ENCODE data around the gene CHRDL1.
A peak's percentile ranks its signal among the peaks of the same experiment; 100 is the strongest.

Gene CHRDL1

DNA sequence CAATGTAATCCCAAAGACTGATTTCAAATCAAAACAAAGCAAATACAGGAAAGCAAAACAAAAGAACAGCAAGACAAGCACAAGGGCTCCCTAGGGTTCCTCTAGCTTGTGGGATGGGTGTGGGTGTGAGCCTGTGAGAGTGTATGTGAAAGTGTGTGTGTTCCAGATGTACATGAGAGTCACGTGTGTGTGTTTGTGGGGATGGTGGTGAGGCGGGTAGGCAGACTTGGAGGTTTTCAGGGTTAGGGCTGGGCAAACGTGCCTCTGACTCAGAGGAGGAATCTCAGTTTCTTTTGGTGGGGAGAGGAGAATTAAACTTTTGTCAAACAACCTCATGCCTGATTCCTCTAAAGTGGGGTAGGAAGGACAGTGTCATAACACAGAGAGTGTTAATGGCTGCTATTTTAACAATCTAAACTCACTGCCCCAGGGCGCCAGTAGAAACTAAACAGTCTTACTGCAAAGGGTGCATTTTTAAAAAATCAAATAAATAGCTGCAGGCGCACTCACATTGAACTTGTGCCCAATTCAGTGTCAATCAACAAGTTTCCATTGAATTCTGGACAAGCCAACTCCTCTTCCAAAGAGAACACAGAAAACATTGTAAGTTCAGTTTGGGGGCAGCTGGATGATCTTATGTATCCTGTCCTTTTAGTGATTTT, 51.8 kb downstream of the CHRDL1 start:
- DNase-seq (ENCODE audit: low read depth, low spot score), result no peak

DNA sequence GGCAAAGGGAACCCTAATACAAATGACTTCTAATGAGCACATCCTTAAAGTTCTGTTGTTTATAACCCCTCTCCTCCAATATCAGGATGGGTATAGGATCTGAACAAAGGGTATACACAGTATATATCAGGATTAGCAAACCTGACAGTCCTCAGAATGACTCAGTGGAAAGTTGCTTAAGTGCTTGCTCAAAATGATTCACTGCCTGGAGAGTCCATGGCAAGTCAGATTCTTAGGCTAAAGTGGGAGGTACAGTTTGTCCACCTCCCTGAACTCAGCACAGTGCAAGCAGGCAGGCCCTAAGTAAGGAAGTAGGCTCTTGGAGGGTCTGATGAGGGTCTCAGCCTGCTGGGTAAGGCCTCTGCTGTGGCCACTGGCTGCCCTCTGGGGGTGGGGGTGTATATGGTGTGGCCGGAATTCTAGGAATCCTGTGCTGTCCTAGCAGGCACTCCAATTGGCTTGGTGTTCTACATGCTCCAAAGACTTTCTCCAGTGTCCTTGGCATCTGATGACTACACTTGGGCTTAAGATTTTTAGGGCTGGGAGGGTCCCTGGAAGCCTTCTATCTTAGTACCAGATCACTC, 54.3 kb downstream of the CHRDL1 start:
- DNase-seq (ENCODE audit: low read depth, low spot score), result peak; percentile 78

DNA sequence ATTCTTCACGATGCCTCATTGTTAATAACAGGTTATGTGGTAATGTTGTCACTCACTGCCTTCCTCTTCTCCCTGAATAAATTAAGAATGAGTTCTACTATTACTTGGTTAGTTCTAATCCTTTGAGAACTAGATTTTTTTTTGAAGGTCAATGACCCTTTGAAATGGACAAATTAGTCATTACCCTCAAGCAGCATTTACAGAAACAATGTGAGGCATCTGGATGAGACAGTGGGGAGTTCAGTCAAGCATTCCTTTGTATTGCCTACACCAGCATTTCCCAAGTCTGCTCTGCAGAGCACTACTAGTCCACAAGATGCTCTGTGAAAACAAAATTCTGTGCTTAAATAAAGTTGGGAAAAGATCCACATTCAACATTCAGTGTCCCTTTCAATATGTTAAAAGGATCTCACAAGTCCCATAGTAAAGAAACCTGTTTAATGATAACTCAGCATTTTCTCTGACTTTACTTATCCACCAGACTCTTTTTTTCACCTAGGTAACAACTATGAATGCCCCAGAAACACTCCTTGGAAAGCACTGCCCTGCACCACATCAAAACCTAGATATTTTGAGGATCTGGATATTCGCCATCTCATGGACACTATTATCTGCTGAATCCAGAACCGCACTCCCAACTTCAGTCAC, 60.6 kb downstream of the CHRDL1 start:
- peak; percentile 39 for DNase-seq (ENCODE audit: low read depth, low spot score)

DNA sequence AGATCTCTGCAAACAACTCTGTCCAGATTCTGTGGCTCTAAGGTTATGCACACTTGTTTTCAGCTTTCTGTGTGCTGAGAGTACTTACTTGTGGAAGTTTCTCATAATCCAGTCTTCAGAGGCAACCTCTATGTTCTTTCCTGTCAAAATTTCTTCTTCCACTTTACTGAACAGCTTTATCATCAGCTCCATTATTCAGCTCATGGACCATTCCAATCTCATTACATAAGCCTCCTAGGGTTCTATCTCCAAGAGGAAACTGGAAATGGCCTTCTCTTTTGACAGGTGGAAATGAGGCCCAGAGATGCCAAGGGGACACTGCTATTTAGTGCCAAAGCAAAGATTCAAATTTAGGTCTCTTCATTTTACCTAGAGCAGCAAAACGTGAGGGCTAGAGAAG, 61.3 kb downstream of the CHRDL1 start:
- no peak for DNase-seq (ENCODE audit: low read depth, low spot score)

DNA sequence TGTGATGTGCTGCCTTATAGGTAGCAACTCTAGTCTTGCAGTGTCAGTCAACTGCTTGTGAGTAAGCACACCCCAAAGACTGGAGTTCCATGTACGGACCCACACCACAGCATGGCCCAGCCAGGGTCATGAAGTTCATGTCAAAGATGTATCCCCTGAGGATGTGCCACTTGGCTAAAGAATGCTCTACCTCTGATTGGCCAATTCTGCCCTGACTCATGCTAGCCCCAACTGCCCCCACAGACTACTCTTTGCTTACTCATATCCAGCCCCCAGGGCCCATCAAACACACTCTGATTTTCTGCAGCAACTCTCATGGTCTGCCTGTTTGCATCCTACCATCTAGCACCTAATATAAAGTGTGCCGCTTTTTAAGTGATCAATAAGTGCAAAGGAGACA, 62.5 kb downstream of the CHRDL1 start:
- DNase-seq (ENCODE audit: low read depth, low spot score), result no peak

DNA sequence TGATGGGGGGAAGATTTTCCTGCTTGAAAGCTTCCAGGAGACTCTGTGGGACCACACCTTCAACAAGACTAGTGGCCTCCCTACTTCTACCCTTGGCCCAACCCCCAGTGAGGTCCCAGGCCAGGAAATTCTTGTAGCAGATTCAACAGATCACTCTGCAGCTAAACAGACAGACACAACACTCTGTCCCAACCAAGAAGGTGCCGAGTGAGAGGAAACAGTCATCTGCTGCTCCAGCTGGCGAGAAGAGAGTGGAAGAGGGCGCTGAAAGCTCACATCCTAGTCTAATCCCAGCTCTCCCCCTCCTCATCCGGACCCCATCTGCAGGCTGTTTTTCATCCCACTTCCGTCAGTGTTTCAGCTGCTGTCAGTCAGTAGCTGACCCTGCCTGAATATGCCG, 63.4 kb downstream of the CHRDL1 start:
- peak; percentile 59 for DNase-seq (ENCODE audit: low read depth, low spot score)

DNA sequence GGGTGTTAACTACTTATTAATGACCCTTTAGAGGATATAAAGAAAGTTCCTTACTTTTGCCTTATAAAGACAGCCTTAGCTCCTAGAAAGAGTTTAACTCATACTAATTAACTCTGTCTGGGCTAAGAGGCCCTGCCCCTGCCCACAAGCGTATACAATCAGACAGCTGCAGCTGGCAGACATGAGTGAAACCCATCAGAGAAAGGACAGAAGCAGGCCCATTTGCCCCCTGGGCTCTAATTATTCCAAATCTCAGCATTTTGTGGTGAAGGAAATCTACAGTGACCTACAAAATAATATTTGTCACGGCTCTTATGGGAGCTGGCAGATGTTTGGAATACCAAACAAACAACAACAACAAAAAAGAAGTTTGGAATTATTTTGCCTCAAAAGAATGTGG, 71.8 kb downstream of the CHRDL1 start:
- DNase-seq (ENCODE audit: low read depth, low spot score), result no peak

DNA sequence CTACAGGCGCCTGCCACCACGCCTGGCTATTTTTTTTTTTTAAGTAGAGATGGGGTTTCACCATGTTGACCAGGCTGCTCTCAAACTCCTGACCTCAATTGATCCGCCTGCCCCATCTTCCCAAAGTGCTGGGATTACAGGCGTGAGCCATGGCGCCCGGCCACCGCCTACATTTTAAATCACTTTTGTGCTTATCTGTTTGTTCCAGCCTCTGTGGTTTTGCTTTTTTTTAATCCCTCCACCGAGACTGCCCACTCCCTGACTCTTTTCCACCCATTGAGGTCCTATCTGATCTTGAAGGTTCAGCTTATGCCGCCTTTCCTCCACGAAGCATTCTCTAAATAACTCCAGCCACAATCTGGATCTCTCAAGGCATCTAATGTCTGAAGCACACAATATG, 73.5 kb downstream of the CHRDL1 start:
- DNase-seq (ENCODE audit: low read depth, low spot score), result no peak

DNA sequence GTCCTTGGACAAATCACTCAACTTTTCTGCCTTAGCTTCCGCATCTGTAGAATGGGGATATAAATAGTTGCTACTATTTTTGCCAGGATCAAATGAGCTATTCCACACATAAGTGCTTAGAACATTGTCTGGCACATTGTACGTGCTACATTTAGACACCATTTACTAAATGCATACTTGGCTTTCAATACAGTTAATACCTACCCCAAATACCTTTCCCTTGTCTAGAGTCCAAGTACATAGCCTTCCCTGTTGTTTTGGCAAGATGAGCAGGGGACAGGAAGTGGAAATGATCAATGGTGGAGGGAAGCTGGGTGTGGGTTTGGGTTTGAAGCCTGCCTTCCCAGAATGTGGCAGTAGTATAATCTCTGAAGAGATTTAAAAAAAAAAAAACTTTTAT, 82.0 kb downstream of the CHRDL1 start:
- no peak for DNase-seq (ENCODE audit: low read depth, low spot score)

DNA sequence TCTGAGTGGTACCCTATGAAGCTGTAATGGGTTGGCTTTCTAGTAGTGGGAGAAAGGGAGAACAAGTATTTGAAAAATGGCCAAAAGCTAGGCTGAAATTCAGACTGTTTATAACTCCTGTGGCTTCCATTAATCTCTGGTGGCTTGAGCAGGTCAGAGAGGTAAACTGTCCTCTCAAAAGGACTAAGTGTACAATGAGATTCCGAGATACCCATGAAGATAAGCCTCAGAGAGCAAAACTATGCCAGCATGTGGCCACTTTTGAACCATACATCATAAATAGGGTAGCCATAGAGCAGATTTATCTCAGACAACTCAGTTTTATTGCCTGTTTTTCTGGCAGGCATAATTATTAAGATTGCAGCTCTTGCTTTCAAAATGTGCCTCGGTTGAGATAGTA, 89.2 kb downstream of the CHRDL1 start:
- DNase-seq (ENCODE audit: low read depth, low spot score), result no peak

DNA sequence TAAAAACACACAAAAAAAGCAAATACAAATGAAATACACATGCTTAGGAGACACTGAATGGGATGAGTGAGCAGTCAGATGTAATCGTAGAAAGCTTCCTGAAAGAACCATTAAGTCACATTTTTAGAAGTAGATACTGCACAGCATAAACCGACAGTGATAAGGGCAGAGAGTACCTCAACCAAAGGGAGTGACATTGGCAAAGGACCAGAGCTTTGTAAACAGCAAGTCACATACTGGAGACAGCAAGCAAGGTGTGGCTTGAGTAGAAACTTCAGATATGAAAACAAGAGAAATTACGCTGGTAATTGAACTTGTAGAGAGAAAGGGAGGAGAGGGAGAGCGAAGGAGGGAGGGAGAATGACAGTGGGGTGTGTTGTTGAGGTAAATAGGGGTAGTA, 92.0 kb downstream of the CHRDL1 start:
- no peak for DNase-seq (ENCODE audit: low read depth, low spot score)

DNA sequence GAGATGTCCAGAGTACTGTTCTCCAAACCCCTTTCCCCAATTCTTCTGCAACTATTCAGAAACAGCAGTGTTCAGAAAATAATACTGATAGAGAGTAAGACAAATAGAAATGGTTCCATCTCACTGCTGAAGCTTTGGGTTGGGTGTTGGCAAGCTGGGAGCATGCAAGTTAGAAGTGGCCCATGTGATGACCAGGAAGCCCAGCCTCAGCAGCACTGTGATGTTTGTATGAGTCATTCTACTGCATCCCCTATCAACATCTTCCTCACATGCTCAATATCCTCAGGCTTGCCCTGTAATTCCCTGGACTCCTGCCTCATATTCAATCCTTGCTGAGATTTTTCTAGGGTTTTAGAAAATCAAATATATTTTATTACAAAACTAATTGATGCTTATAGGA, 96.5 kb downstream of the CHRDL1 start:
- DNase-seq (ENCODE audit: low read depth, low spot score), result no peak

DNA sequence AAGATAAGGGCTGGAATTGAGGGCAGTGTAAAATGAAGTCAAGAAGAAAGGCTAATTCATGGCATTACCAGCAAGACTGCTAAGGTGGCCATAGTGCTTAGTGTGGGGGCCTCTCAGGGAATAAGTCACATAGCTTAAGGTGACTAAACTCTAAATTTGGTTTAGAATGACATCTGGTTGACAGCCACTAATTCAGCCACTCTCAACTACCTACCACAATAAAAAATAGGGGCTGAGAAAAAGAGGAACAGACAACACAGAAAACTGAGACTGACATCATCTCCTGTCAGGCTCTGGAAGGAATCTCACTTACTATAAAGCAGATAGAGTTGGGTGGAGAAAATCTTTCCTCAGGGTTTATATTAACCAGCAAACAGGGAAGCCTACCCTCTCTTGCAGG, 96.9 kb downstream of the CHRDL1 start:
- DNase-seq (ENCODE audit: low read depth, low spot score), result no peak

DNA sequence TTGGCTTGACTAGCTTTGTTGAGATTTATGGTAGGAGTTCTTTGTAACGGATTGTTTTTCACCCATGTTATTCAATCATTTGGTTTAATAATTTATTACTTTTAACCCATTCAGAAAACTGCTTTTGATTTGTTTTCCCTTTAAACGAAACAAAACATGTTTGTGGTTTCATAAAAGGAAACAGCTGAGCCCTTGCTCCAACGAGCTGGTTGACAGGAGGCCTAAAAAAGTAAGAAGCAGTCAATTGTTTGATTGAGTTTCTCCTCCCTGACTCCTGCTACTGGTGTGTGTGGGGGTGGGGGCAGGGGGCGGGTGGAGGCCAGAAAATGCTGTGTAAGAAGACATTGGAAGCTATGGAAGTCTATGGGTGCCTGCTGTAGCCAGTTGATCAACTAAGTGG, 102.8 kb downstream of the CHRDL1 start:
- DNase-seq (ENCODE audit: low read depth, low spot score), result no peak

DNA sequence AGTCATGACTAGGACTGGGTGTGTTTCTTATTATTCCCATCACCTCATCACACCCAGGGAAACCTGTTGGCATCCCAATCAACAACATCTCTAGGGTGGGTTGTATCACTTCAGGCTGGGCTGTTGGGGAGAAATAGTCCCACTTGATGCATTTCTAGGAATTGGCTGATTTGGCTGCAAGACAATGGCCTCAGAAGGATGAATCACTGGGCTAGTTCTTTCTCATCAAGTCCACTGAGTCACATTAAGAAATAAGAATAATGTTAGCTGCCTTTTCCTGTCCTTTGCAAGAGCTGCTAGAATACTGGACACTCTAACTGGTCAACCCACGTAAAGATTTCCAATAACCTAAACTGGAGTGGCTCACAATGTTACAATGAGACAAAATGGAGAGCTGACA, 104.2 kb downstream of the CHRDL1 start:
- no peak for DNase-seq (ENCODE audit: low read depth, low spot score)

DNA sequence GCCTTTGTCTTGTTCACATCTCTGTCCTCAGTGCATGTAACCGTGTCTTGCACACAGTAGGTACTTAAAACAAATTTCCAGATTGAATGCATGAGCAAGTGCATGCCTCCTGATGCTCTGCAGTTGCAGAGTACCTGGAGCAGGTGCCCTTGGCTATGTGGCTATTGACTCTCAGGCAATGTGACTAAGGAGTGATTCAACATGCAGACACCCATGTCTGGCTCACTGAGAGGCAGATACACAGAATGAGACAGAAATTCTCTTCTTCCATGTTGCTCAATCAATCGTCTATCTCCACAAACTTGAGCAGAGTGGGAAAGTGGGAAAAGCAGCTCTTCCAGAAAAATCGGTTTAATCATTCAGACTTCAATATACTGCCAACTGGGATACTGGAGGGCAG, 111.0 kb downstream of the CHRDL1 start:
- DNase-seq (ENCODE audit: low read depth, low spot score), result no peak

DNA sequence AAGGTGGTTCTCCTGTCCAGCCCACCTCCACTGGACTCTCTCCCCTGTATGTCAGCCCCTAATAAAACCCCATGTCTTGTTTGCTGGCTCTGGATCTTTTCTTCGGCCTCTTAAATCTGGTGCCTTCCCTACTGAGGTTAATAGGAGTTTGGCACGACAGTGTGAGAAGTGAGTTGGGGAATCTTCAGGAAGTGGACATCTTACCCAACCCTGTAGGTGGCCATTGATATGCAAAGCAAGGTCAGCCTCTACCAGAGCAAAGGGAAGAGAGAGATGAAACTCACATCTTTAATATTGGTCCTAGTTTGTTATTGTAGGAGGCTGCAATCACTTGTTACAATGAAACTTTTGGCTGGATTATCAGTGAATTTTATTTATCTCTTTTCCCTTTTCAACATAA, 111.7 kb downstream of the CHRDL1 start:
- peak; percentile 6 for DNase-seq (ENCODE audit: low read depth, low spot score)

DNA sequence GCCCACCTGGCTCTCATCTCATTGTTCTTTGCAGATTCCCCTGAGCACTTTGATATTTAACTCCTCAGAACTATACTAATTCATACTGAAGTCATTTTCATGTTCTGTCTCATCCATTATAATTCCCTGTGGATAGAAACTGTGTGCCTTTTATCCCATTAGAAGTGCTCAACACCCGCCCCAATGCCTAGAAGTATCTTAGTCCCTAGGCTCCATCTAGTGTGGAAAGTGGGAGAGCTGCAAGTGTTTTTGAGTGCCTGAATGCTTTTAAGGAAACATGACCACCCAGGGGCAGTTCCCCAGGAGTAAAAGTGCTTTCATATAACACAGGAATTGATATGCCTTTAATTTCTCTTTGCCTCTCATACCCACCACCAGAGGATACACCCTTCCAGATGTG, 117.0 kb downstream of the CHRDL1 start:
- peak; percentile 17 for DNase-seq (ENCODE audit: low read depth, low spot score)

DNA sequence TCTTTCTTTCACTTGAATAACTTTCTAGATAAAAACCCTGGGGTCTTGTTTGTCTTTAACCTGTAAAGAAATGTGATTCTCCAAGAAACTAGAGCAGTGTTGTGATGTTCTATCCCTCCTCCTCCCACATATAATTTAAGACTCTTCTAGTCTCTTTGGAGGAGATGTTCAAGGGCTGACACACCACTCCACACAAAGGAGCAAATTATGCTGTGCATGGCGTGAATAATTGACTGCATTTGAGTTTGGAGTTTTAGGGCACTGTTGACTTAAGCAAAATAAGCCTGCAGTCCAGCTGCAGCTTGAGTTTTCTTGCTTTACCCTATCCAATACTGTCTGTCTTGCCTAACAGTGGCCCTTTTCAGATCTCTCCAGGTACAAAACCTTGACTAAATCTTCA, 119.7 kb downstream of the CHRDL1 start:
- DNase-seq (ENCODE audit: low read depth, low spot score), result no peak

DNA sequence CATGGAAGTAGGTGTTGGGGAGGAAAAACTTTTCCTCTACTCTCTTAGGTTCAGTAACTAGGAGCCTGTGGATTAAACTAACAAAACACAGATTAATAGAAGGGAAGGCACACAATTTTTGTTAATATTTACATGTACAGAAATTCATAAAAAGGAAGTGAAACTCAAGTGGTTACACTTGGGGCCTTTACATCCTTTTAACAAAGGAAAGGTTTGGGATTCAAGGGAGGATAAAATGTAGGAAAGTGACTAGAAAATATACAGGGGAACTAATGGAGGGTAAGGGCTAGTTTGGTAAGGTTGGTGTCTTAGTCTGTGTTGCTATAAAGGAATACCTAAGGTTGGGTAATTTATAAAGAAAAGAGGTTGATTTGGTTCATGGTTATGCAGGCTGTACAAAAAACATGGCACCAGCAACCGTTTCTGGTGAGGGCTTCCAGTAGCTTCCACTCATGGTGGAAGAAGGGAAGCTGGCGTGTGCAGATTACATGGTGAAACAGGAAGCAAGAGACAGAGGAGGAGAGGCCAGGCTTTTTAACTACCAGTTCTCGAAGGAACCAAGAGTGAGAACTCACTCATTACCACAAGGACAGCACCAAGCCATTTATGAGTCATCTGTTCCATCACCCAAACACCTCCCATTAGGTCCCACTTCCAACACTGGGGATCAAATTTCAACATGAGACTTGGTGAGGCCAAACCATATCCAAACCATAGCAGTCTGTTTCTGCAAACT, 124.4 kb downstream of the CHRDL1 start:
- no peak for DNase-seq (ENCODE audit: low read depth, low spot score)

DNA sequence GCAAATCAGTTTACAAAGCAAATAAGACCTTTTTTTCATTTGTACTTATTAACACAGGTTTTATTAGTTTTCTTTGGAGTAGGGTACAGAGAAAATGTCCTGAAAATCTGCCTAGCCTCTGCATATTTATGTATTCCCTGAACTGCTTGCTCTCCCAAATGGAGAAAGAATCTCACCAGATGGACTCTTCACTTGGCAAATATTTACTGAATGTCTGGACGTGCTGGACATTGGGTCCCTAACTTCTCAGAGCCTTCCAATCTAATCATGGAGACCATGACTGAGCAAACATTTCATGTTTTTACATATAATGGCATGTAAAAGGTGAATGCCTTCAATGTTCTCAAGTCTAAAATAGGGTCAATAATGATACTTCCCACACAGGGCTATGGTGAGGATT, 126.0 kb downstream of the CHRDL1 start:
- DNase-seq (ENCODE audit: low read depth, low spot score), result no peak

DNA sequence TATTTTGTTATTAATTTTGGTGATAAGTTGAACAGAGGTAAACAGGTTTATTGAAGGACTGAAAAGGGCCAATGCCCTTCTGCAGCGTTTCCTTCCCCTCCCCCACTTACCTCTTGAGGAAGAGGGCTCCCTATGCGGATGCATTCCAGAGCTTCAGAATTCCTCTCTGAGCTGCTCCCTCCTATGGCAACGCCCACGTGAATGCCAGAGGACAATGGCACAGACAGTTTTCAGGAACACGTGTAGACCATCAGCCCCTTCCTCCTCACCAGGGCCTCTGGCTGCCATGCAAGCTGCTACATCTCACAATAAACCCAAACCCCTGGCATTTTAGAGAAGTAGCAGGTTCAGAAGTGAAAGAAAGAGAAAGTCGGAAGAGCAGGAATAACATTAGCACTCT, 127.9 kb downstream of the CHRDL1 start:
- DNase-seq (ENCODE audit: low read depth, low spot score), result peak; percentile 91

Measured in ELF-1 (cell line).